CD8-positive, alpha-beta memory T cell (primary cell): Measurements from ENCODE around the gene CHADL. TPM values are rescaled to one million over a fixed set of nuclear protein-coding genes. Genes with fewer than 3 reads are reported as not detected.

Experiments
- CTCF ChIA-PET: fragments of 350-600 bp; sonication (Branson Sonifier 250); formaldehyde crosslinking; loops from one replicate; lab custom pipeline; 2021; ENCODE audit warnings: antibody characterized with exemption; lab: Charles Lee
- POLR2A ChIA-PET: fragments of 350-600 bp; sonication (Branson Sonifier 250); formaldehyde crosslinking; loops from one replicate; lab custom pipeline; 2021; ENCODE audit warnings: antibody characterized with exemption; lab: Charles Lee
- DNase-seq, 5 donors: peaks; one replicate each; pipeline versions ENCODE4 v3.0.0 to v3.0.0-alpha.2; 2020 to 2022; ENCODE audit warnings: mixed read lengths in 1 of 5
- H3K27ac ChIP-seq: one replicate; pipeline ENCODE4 v1.7.0; 2013; ENCODE audit warnings: low read depth, mild to moderate bottlenecking, low read length, moderate library complexity
- H3K27me3 ChIP-seq: 2 replicates; pipeline ENCODE4 v1.7.0; 2013; ENCODE audit warnings: low read length, mild to moderate bottlenecking; ENCODE audit not compliant: insufficient read depth, poor library complexity, severe bottlenecking
- H3K36me3 ChIP-seq: 2 replicates; pipeline ENCODE4 v1.7.0; 2013; ENCODE audit warnings: mild to moderate bottlenecking, low read length, moderate library complexity; ENCODE audit not compliant: insufficient read depth
- H3K4me1 ChIP-seq: 2 replicates; pipeline ENCODE4 v1.7.0; 2013; ENCODE audit warnings: mild to moderate bottlenecking, low read length, moderate library complexity; ENCODE audit not compliant: insufficient read depth
- H3K4me3 ChIP-seq: 2 replicates; pipeline ENCODE4 v1.7.0; 2013; ENCODE audit warnings: mild to moderate bottlenecking, low read length
- H3K9me3 ChIP-seq: 2 replicates; pipeline ENCODE4 v1.7.0; 2013; ENCODE audit warnings: mild to moderate bottlenecking, low read length
- H3K27ac Mint-ChIP-seq, 8 donors: one replicate each; pipeline ENCODE4 v1.8.0; 2020 to 2021; ENCODE audit warnings: mixed read lengths in 8 of 8, mild to moderate bottlenecking in 6 of 8, inconsistent platforms in 3 of 8, moderate library complexity in 3 of 8
- H3K27me3 Mint-ChIP-seq, 2 donors: one replicate each; pipeline ENCODE4 v1.8.0; 2020 to 2021; ENCODE audit warnings: mixed read lengths in 2 of 2, mild to moderate bottlenecking in 1 of 2, moderate library complexity in 1 of 2
- H3K36me3 Mint-ChIP-seq, 3 donors: one replicate each; pipeline ENCODE4 v1.8.0; 2020 to 2021; ENCODE audit warnings: mixed read lengths in 3 of 3, inconsistent platforms in 1 of 3, mild to moderate bottlenecking in 1 of 3
- H3K4me1 Mint-ChIP-seq, 3 donors: one replicate each; pipeline ENCODE4 v1.8.0; 2020 to 2021; ENCODE audit warnings: mixed read lengths in 3 of 3, inconsistent platforms in 1 of 3, mild to moderate bottlenecking in 1 of 3
- H3K4me3 Mint-ChIP-seq, 7 donors: one replicate each; pipeline ENCODE4 v1.8.0; 2020 to 2021; ENCODE audit warnings: mixed read lengths in 7 of 7, mild to moderate bottlenecking in 6 of 7, moderate library complexity in 4 of 7, inconsistent platforms in 2 of 7
- H3K9me3 Mint-ChIP-seq, 5 donors: one replicate each; pipeline ENCODE4 v1.8.0; 2020 to 2022; ENCODE audit warnings: mixed read lengths in 5 of 5, mild to moderate bottlenecking in 3 of 5, moderate library complexity in 2 of 5, inconsistent platforms in 1 of 5
- polyA plus RNA-seq: library from polyadenylated mRNA; unstranded; fragments of 300-500 nt; fragmentation: Illumina TruSeq; gene quantifications from one replicate; pipeline ENCODE4 v1.2.3, GENCODE V29; 2021
- total RNA-seq, 2 experiments: library from RNA; stranded (reverse); gene quantifications; one replicate each; pipeline ENCODE4 v1.2.3, GENCODE V29; 2021

CHADL gene
- total and polyA plus RNA-seq, 3 experiments from 2014 or later, result 0.16 to 0.70 (median 0.20) TPM

- Mint-ChIP-seq H3K4me3 (no peak overlapping the region), H3K4me1 (peaks cover 0 to 4% (median 3%) of the 10 kb centered on the region in 3 donors), H3K36me3 (peaks cover 0 to 33% (median 4%) of the 10 kb centered on the region in 3 donors), H3K27ac (peak overlapping the region in 3 of 8 donors; percentile 17 to 54 (median 33)), H3K9me3 (no peaks in the 10 kb centered on the region), H3K27me3 (no peaks in the 10 kb centered on the region)
- ChIA-PET CTCF (no interaction called here), POLR2A (no interaction called here)
- no peaks in the 10 kb centered on the region for H3K4me1 ChIP-seq
- H3K4me3 ChIP-seq, result no peak overlapping the region
- DNase-seq, result no peak
- H3K27me3 ChIP-seq, result no peaks in the 10 kb centered on the region
- no peak overlapping the region for H3K27ac ChIP-seq
- no peaks in the 10 kb centered on the region for H3K9me3 ChIP-seq
- H3K36me3 ChIP-seq, result no peaks in the 10 kb centered on the region
Measured at GRCh38 chr22:41243361-41243760, 2.6 kb upstream of the CHADL start.

GRCh38 chr22:41242396-41243117 is 1.8 kb upstream of the CHADL start:
- ChIA-PET POLR2A (interaction anchor here (0.6 kb wide), 1 partner anchor 17 kb away, joined by 6 read pairs; no protein-coding TSS in a partner anchor), CTCF (interaction anchor here (1.3 kb wide), 1 partner anchor 320 kb away, joined by 3 read pairs; no protein-coding TSS in a partner anchor)
- Histone ChIP-seq H3K9me3 (no peaks in the 10 kb centered on the region), H3K27me3 (no peaks in the 10 kb centered on the region), H3K27ac (no peak overlapping the region), H3K36me3 (no peaks in the 10 kb centered on the region), H3K4me1 (no peaks in the 10 kb centered on the region), H3K4me3 (no peak overlapping the region)
- DNase-seq, result no peak
- H3K36me3 Mint-ChIP-seq, result peaks cover 0 to 28% (median 2%) of the 10 kb centered on the region in 3 donors
- H3K27me3 Mint-ChIP-seq, result no peaks in the 10 kb centered on the region
- no peaks in the 10 kb centered on the region for H3K9me3 Mint-ChIP-seq
- H3K4me3 Mint-ChIP-seq, result no peak overlapping the region
- peaks cover 0 to 4% (median 3%) of the 10 kb centered on the region in 3 donors for H3K4me1 Mint-ChIP-seq
- no peak overlapping the region for H3K27ac Mint-ChIP-seq

GRCh38 chr22:41241133-41241676 is 474 bp upstream of the CHADL start:
- Mint-ChIP-seq H3K4me1 (peaks cover 3 to 15% (median 4%) of the 10 kb centered on the region in 3 donors), H3K4me3 (peak overlapping the region in 2 of 7 donors; percentile 57 to 69), H3K27me3 (no peaks in the 10 kb centered on the region), H3K36me3 (peaks cover 0 to 19% (median 2%) of the 10 kb centered on the region in 3 donors), H3K9me3 (no peaks in the 10 kb centered on the region), H3K27ac (peak overlapping the region in 1 of 8 donors; percentile 5)
- Histone ChIP-seq H3K27me3 (no peaks in the 10 kb centered on the region), H3K36me3 (no peaks in the 10 kb centered on the region), H3K4me1 (peaks cover 9% of the 10 kb centered on the region), H3K4me3 (no peak overlapping the region), H3K9me3 (no peaks in the 10 kb centered on the region), H3K27ac (no peak overlapping the region)
- POLR2A ChIA-PET, result no interaction called here
- no peak for DNase-seq
- CTCF ChIA-PET, result interaction anchor here (1.3 kb wide), 1 partner anchor 318 kb away, joined by 3 read pairs; no protein-coding TSS in a partner anchor

- DNase-seq, result no peak
- H3K27me3 ChIP-seq, result no peaks in the 10 kb centered on the region
- no peak overlapping the region for H3K27ac ChIP-seq
- ChIA-PET CTCF (interaction anchor here (3.8 kb wide), 1 partner anchor 318 kb away, joined by 66 read pairs; no protein-coding TSS in a partner anchor), POLR2A (no interaction called here)
- peaks cover 3 to 15% (median 4%) of the 10 kb centered on the region in 3 donors for H3K4me1 Mint-ChIP-seq
- peaks cover 0 to 4% (median 0%) of the 10 kb centered on the region in 3 donors for H3K36me3 Mint-ChIP-seq
- H3K36me3 ChIP-seq, result no peaks in the 10 kb centered on the region
- no peaks in the 10 kb centered on the region for H3K9me3 ChIP-seq
- H3K9me3 Mint-ChIP-seq, result no peaks in the 10 kb centered on the region
- H3K4me3 Mint-ChIP-seq, result peak overlapping the region in 2 of 7 donors; percentile 74 to 83
- H3K27ac Mint-ChIP-seq, result peak overlapping the region in 1 of 8 donors; percentile 73
- H3K27me3 Mint-ChIP-seq, result no peaks in the 10 kb centered on the region
- no peak overlapping the region for H3K4me3 ChIP-seq
- H3K4me1 ChIP-seq, result peaks cover 9% of the 10 kb centered on the region
Measured at GRCh38 chr22:41239443-41240128, 1.1 kb downstream of the CHADL start.

GRCh38 chr22:41238570-41239442 is 1.9 kb downstream of the CHADL start:
- ChIA-PET POLR2A (interaction anchor here (1.2 to 1.6 kb wide), 2 partner anchors 48 to 145 kb away, joined by 4 to 5 read pairs; partner anchors contain the start of gene RANGAP1), CTCF (interaction anchor here (1.5 to 3.8 kb wide), 6 partner anchors 8 to 340 kb away, joined by 6 to 66 read pairs (median 10); no protein-coding TSS in a partner anchor)
- DNase-seq, result no peak
- no peaks in the 10 kb centered on the region for H3K9me3 ChIP-seq
- H3K36me3 ChIP-seq, result no peaks in the 10 kb centered on the region
- H3K27ac ChIP-seq, result no peak overlapping the region
- H3K4me1 Mint-ChIP-seq, result peaks cover 3 to 15% (median 4%) of the 10 kb centered on the region in 3 donors
- no peak overlapping the region for H3K4me3 ChIP-seq
- H3K27me3 ChIP-seq, result no peaks in the 10 kb centered on the region
- H3K27ac Mint-ChIP-seq, result peak overlapping the region in 5 of 8 donors; percentile 50 to 86 (median 77)
- H3K4me1 ChIP-seq, result peaks cover 9% of the 10 kb centered on the region
- peaks cover 0 to under 1% (median 0%) of the 10 kb centered on the region in 3 donors for H3K36me3 Mint-ChIP-seq
- H3K27me3 Mint-ChIP-seq, result no peaks in the 10 kb centered on the region
- H3K9me3 Mint-ChIP-seq, result no peaks in the 10 kb centered on the region
- peak overlapping the region in 6 of 7 donors; percentile 14 to 92 (median 72) for H3K4me3 Mint-ChIP-seq

- ChIA-PET CTCF (interaction anchor here (0.5 to 3.8 kb wide), 44 partner anchors 9 to 339 kb away, joined by 3 to 66 read pairs (median 4); partner anchors contain the start of genes EP300, L3MBTL2, RANGAP1 and RBX1), POLR2A (interaction anchor here (0.5 to 1.6 kb wide), 7 partner anchors 10 to 324 kb away, joined by 3 to 9 read pairs (median 5); partner anchors contain the start of genes RANGAP1 and RBX1)
- DNase-seq, result peak; percentile 69 to 84 (median 77)
- Mint-ChIP-seq H3K4me1 (peaks cover 3 to 15% (median 4%) of the 10 kb centered on the region in 3 donors), H3K36me3 (no peaks in the 10 kb centered on the region), H3K9me3 (no peaks in the 10 kb centered on the region), H3K27ac (no peak overlapping the region), H3K27me3 (no peaks in the 10 kb centered on the region), H3K4me3 (peak overlapping the region in 5 of 7 donors; percentile 24 to 76 (median 70))
- H3K4me3 ChIP-seq, result peak overlapping the region; percentile 50
- H3K9me3 ChIP-seq, result no peaks in the 10 kb centered on the region
- peaks cover 9% of the 10 kb centered on the region for H3K4me1 ChIP-seq
- H3K27ac ChIP-seq, result no peak overlapping the region
- no peaks in the 10 kb centered on the region for H3K27me3 ChIP-seq
- H3K36me3 ChIP-seq, result no peaks in the 10 kb centered on the region
Measured at GRCh38 chr22:41237707-41238569, 2.8 kb downstream of the CHADL start.
